Measurements from ENCODE around the gene FBXO47.
"Not testable (repeated sequence)": the region's sequence is repeated elsewhere in the genome, so short reads cannot be mapped to it uniquely, and the experiment has no call there.

Gene FBXO47

DNA sequence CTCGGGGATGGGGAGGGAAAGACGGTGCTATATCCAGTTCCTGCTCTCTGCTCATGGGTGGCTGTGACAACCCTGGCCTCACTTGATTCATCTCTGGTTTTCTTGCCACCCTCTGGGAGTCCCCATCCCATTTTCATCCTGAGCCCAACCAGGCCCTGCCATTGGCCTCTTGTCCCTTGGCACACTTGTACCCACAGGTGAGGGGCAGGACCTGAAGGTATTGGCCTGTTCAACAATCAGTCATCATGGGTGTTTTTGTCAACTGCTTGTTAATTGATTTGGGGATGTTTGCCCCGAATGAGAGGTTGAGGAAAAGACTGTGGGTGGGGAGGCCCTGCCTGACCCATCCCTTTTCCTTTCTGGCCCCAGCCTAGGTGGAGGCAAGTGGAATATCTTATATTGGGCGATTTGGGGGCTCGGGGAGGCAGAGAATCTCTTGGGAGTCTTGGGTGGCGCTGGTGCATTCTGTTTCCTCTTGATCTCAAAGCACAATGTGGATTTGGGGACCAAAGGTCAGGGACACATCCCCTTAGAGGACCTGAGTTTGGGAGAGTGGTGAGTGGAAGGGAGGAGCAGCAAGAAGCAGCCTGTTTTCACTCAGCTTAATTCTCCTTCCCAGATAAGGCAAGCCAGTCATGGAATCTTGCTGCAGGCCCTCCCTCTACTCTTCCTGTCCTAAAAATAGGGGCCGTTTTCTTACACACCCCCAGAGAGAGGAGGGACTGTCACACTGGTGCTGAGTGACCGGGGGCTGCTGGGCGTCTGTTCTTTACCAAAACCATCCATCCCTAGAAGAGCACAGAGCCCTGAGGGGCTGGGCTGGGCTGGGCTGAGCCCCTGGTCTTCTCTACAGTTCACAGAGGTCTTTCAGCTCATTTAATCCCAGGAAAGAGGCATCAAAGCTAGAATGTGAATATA is 46.6 kb downstream of the FBXO47 start:
- Mint-ChIP-seq H3K4me1 (ENCODE audit: low read depth) (peaks cover 33% of the 10 kb centered on the region), H3K4me3 (no peak overlapping the region), H3K27me3 (no peaks in the 10 kb centered on the region), H3K27ac (peak overlapping the region; percentile 81), H3K36me3 (no peaks in the 10 kb centered on the region), H3K9me3 (ENCODE audit: low read depth) (no peaks in the 10 kb centered on the region)

DNA sequence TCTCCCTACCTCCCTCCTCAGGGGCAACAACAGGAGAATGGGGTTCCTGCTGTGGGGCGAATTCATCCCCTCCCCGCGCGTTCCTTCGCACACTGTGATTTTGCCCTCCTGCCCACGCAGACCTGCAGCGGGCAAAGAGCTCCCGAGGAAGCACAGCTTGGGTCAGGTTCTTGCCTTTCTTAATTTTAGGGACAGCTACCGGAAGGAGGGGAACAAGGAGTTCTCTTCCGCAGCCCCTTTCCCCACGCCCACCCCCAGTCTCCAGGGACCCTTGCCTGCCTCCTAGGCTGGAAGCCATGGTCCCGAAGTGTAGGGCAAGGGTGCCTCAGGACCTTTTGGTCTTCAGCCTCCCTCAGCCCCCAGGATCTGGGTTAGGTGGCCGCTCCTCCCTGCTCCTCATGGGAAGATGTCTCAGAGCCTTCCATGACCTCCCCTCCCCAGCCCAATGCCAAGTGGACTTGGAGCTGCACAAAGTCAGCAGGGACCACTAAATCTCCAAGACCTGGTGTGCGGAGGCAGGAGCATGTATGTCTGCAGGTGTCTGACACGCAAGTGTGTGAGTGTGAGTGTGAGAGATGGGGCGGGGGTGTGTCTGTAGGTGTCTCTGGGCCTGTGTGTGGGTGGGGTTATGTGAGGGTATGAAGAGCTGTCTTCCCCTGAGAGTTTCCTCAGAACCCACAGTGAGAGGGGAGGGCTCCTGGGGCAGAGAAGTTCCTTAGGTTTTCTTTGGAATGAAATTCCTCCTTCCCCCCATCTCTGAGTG is 47.7 kb downstream of the FBXO47 start:
- Mint-ChIP-seq H3K4me1 (ENCODE audit: low read depth) (peaks cover 24% of the 10 kb centered on the region), H3K4me3 (no peak overlapping the region), H3K27me3 (no peaks in the 10 kb centered on the region), H3K27ac (peak overlapping the region; percentile 75), H3K9me3 (ENCODE audit: low read depth) (no peaks in the 10 kb centered on the region), H3K36me3 (no peaks in the 10 kb centered on the region)

DNA sequence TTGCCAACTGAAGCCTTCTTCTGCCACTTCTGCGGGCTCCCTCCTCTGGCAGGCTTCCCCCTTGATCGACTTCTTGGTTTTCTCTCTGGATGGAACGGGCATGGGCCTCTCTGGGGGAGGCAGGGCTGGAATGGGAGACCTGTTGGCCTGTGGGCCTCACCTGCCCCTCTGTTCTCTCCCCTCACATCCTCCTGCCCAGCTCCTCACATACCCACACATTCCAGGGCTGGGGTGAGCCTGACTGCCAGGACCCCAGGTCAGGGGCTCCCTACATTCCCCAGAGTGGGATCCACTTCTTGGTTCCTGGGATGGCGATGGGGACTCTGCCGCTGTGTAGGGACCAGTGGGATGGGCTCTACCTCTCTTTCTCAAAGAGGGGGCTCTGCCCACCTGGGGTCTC is 48.3 kb downstream of the FBXO47 start:
- no peaks in the 10 kb centered on the region for H3K36me3 Mint-ChIP-seq
- no peak overlapping the region for H3K27ac Mint-ChIP-seq
- no peaks in the 10 kb centered on the region for H3K27me3 Mint-ChIP-seq
- H3K4me1 Mint-ChIP-seq (ENCODE audit: low read depth): peaks cover 23% of the 10 kb centered on the region
- no peak overlapping the region for H3K4me3 Mint-ChIP-seq
- H3K9me3 Mint-ChIP-seq (ENCODE audit: low read depth): no peaks in the 10 kb centered on the region

DNA sequence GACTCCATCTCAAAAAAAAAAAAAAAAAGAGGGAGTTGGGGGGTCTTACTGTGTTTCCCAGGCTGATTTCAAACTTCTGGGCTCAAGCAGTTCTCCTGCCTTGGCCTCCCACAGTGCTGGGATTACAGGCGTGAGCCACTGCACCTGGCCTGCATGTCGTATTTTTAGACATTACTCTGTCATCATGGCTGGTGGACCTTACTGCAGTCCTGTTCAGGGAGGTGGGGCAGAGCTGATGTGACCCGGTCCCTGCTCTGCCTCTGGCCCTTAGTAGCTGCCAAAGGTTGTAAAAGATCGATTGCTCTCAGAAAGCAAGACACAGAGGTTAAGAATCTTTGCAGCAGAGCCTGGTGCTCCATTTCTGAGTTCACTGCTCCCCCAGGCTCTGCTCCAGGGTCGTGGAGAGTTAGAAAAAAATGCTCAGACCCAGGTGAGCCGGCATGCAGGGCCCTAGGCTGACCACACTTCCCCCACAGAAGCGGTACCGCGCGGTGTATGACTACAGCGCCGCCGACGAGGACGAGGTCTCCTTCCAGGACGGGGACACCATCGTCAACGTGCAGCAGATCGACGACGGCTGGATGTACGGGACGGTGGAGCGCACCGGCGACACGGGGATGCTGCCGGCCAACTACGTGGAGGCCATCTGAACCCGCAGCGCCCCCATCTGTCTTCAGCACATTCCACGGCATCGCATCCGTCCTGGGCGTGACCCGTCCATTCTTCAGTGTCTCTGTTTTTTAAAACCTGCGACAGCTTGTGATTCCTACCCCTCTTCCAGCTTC is 48.9 kb downstream of the FBXO47 start:
- Mint-ChIP-seq H3K4me1 (ENCODE audit: low read depth) (peaks cover 21% of the 10 kb centered on the region), H3K36me3 (no peaks in the 10 kb centered on the region), H3K4me3 (no peak overlapping the region), H3K27ac (peak overlapping the region; percentile 50), H3K27me3 (no peaks in the 10 kb centered on the region), H3K9me3 (ENCODE audit: low read depth) (no peaks in the 10 kb centered on the region)

DNA sequence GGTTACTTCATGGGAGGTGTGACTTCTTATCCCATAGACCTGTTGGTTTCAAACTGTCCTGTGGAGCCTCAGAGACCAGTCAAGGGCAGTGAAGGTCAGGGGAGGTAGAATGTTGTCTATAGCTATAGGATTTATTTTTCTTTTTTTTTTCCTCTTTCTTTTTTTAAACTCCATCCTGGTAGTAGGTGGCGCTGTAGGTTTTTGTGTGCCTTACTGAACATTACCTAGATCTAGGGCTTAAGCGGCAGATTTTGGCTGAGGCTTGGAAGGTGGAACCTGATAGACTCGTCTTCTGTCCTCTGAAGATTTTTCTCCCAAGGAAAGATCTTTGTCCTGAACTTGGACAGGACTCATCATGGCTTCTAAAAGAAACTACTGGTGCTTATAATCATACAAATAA is 49.9 kb downstream of the FBXO47 start:
- Mint-ChIP-seq H3K27ac (peak overlapping the region; percentile 86), H3K4me3 (no peak overlapping the region), H3K36me3 (no peaks in the 10 kb centered on the region), H3K9me3 (ENCODE audit: low read depth) (no peaks in the 10 kb centered on the region), H3K27me3 (no peaks in the 10 kb centered on the region), H3K4me1 (ENCODE audit: low read depth) (peaks cover 24% of the 10 kb centered on the region)

DNA sequence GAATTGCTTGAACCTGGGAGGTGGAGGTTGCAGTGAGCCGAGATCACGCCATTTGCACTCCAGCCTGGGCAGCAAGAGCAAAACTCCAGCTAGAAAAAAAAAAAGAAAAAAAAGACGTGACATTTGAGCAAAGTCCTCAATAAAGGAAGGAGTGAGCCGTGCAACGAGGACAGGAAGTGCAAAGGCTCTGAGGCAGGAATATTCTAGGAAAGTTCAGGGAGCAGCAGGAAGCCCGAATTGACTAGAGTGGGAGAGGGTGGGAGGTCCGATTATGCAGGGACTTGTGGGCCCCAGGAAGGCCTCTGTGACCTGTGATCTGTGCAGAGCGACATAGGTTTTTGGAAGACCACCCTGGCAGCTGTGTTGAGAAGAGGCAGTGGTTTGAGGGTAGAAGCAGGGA is 50.4 kb downstream of the FBXO47 start:
- H3K9me3 Mint-ChIP-seq (ENCODE audit: low read depth): no peaks in the 10 kb centered on the region
- no peaks in the 10 kb centered on the region for H3K27me3 Mint-ChIP-seq
- H3K27ac Mint-ChIP-seq: peak overlapping the region; percentile 86
- H3K4me1 Mint-ChIP-seq (ENCODE audit: low read depth): peaks cover 20% of the 10 kb centered on the region
- no peak overlapping the region for H3K4me3 Mint-ChIP-seq
- no peaks in the 10 kb centered on the region for H3K36me3 Mint-ChIP-seq

DNA sequence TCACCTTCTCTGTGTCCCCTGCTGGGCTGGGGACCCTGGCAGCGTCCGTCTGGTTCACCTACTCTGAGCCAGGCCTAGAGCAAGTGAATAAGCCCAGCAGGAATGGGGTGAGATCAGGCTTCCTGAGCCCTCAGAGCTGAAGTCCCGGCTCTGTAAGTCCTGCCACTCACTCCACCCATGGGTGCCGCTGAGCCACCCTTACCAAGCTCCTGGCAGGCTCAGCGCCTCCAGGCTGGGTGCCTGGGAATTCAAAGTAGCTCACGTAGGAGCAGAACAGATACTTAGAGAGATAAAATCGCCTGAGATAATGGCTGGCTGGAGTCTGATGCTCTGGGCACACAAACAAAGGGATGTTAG is 51.6 kb downstream of the FBXO47 start:
- no peak overlapping the region for H3K4me3 Mint-ChIP-seq
- peak overlapping the region; percentile 34 for H3K27ac Mint-ChIP-seq
- peaks cover 15% of the 10 kb centered on the region for H3K4me1 Mint-ChIP-seq (ENCODE audit: low read depth)
- H3K9me3 Mint-ChIP-seq (ENCODE audit: low read depth): no peaks in the 10 kb centered on the region
- no peaks in the 10 kb centered on the region for H3K27me3 Mint-ChIP-seq
- no peaks in the 10 kb centered on the region for H3K36me3 Mint-ChIP-seq

DNA sequence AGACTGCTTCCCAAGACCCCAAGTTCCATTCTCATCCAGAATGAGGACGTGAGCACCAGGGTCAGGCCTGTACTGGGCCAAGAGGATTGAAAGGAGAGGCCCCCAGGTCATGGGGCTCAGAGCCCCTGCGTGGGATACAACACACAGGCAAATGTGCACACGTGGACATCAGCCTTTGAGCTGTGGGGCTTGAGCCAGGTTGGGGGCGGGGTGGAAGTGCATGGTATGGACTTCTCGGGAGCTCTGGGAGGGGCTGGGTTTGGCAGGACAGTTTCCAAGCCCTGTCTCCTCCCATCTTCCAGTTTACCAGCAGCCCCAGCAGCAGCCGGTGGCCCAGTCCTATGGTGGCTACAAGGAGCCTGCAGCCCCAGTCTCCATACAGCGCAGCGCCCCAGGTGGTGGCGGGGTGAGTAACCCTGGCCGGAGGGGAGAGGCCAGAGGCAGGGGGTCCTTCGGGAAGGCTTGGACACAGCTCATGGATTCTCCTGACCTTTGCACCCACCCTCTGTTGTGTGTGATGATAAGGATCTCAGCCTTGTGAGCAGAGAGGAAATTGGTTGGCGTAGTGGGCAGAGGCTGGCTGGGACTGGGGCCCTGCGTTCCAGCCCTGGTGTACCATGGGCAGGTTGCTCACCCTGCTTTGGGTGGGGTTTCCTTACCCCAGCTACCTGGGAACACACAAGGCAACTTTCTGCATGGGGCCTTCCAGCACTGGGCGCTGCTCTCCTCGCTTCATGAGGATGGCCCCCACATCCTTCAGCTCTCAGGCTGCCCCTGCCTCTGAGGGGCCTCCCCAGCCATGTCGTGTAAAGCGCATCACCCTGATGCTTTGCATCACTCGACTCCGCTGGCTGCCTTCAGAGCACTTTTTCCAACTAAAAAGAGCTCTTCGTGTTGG is 52.2 kb downstream of the FBXO47 start:
- Mint-ChIP-seq H3K9me3 (ENCODE audit: low read depth) (no peaks in the 10 kb centered on the region), H3K36me3 (no peaks in the 10 kb centered on the region), H3K27me3 (no peaks in the 10 kb centered on the region), H3K4me1 (ENCODE audit: low read depth) (peaks cover 9% of the 10 kb centered on the region), H3K27ac (peak overlapping the region; percentile 58), H3K4me3 (no peak overlapping the region)

DNA sequence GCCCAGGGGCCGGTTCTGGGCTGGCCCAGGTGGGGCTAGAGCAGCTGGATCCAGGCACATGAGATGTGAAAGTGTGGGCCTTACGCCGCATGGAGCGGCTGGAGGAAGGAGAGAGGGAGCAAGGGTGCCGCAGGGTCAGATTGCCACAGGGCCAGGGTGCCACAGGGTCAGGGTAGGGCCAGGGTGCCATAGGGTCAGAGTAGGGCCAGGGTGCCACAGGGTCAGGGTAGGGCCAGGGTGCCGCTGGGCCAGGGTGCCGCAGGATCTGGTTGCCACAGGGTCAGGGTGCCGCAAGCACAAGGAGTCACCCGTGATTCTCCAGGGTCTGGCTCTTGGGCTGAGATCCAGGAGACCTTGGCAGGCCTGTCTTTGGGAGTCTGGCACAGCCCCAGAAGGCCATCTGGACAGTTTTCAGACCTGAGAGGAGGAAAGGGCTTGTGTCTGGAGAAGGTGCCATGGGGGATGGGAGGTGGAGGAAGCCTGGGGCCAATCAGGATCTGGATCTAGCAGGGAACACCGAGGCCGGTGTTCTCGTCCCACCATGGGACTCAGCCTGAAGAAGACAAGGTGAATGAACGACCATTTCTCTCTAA is 54.9 kb downstream of the FBXO47 start:
- H3K27ac Mint-ChIP-seq: peak overlapping the region; percentile 66
- H3K36me3 Mint-ChIP-seq: no peaks in the 10 kb centered on the region
- H3K4me3 Mint-ChIP-seq: no peak overlapping the region
- H3K27me3 Mint-ChIP-seq: no peaks in the 10 kb centered on the region
- H3K9me3 Mint-ChIP-seq (ENCODE audit: low read depth): no peaks in the 10 kb centered on the region
- peaks cover 15% of the 10 kb centered on the region for H3K4me1 Mint-ChIP-seq (ENCODE audit: low read depth)

DNA sequence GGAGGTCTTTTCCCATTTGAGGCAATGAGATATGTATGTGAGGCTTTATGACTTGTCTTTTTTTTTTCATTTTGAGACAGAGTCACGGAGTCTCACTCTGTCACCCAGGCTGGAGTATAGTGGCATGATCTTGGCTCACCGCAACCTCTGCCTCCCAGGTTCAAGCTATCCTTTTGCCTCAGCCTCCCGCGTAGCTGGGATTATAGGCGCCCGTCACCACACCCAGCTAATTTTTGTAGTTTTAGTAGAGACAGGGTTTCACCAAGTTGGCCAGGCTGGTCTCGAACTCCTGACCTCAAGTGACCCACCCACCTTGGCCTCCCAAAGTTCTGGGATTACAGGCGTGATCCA is 55.5 kb downstream of the FBXO47 start:
- H3K36me3 Mint-ChIP-seq; H3K27me3 Mint-ChIP-seq; H3K4me3 Mint-ChIP-seq; H3K9me3 Mint-ChIP-seq (ENCODE audit: low read depth): not testable (repeated sequence)
- H3K27ac Mint-ChIP-seq: peak overlapping the region; percentile 66
- H3K4me1 Mint-ChIP-seq (ENCODE audit: low read depth): peaks cover 14% of the 10 kb centered on the region

DNA sequence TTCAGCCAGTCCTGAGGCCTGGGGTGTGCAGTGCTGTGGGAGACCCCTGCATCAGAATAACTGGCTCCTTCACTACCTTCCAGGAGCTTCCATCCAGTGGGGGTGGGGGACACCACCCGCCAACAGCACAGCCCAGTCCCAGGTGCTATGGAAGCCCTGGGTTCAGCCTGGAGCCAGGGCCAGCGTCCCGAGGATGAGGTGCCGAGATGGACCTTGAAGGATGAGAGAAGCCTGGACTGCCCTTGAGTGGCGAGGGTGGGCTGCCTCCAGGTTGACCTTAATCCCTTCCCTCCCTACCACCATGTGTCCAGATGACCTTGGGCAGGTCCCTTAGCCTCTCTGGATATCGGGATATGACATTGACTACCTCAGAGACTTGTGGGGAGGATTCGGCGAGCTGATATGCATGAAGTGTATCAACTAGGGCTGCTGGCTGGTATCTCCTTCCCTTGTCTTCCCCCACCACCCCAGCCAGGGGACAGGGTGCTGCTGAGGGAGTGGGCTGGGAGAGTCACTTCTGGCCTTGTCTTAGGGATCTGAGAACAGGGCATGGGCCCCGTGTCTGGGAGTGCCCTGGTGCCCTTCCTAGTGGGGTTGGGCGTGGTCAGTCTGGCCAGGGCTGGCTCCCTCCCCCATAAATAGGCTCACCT is 56.0 kb downstream of the FBXO47 start:
- no peak overlapping the region for H3K4me3 Mint-ChIP-seq
- H3K9me3 Mint-ChIP-seq (ENCODE audit: low read depth): no peaks in the 10 kb centered on the region
- no peaks in the 10 kb centered on the region for H3K36me3 Mint-ChIP-seq
- H3K27me3 Mint-ChIP-seq: no peaks in the 10 kb centered on the region
- H3K4me1 Mint-ChIP-seq (ENCODE audit: low read depth): peaks cover 16% of the 10 kb centered on the region
- H3K27ac Mint-ChIP-seq: no peak overlapping the region

DNA sequence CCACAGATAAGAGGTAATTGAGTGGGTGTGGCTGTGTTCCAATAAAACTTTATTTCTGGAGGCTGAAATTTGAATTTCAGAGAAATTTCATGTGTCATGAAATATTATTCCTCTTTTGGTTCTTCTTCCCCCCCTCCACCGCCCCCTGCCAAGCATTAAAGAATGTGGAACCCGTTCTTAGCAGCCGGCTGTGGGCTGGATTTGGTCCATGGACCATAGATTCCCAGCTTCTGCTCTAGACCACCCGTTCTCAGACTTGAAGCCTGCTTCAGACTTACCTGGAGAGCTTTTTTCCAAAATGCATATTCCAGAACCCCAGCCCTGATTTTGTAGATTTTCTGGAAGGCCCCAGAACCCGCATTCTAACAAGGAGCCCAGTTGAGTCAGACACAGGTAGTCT is 56.9 kb downstream of the FBXO47 start:
- Mint-ChIP-seq H3K4me1 (ENCODE audit: low read depth) (peaks cover 22% of the 10 kb centered on the region), H3K27me3 (no peaks in the 10 kb centered on the region), H3K9me3 (ENCODE audit: low read depth) (no peaks in the 10 kb centered on the region), H3K4me3 (no peak overlapping the region), H3K36me3 (no peaks in the 10 kb centered on the region), H3K27ac (peak overlapping the region; percentile 34)

DNA sequence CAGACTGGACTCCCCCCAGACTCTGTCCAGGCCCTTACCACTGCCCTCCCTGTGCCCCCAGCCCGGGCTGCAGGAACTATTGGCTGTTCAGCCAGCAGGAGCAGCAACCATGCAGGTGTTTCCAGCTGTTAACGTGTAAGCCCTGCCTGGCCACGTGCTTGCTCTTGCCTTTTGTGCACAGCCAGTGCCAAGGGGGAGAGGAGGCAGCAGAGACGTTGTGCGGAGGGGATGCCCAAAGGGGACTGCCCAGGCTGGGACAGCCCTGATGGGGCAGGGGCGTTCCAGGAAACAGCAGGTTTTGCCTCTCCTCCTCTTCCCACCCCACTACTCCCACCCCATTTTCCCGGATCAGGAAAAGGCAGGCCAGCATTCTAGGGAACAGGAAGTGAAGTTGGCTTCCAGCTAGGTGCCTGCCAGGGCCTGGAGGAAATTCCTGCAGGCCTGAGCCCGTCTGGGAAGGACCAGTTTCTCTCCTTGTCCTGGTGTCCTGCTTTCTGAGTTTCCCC is 58.5 kb downstream of the FBXO47 start:
- Mint-ChIP-seq H3K4me3 (no peak overlapping the region), H3K27me3 (no peaks in the 10 kb centered on the region), H3K4me1 (ENCODE audit: low read depth) (peaks cover 26% of the 10 kb centered on the region), H3K27ac (peak overlapping the region; percentile 78), H3K36me3 (peaks cover 2% of the 10 kb centered on the region), H3K9me3 (ENCODE audit: low read depth) (no peaks in the 10 kb centered on the region)
